Type B pancreatic cell (in vitro differentiated cells): ENCODE data around the gene CASKIN1. TPM values are rescaled to one million over a fixed set of nuclear protein-coding genes. Genes with fewer than 3 reads are reported as not detected.

ENCODE experiments used
- DNase-seq: peaks from one replicate; pipeline ENCODE4 v3.0.0; 2021; ENCODE audit warnings: mixed read lengths; ENCODE audit not compliant: unreplicated experiment; ENCODE audit errors: extremely low spot score
- H3K27ac Mint-ChIP-seq: 2 replicates; pipeline ENCODE4 v1.8.0; 2021; ENCODE audit warnings: mild to moderate bottlenecking, mixed read lengths
- H3K27me3 Mint-ChIP-seq: 2 replicates; pipeline ENCODE4 v1.8.0; 2021; ENCODE audit warnings: mixed read lengths
- H3K36me3 Mint-ChIP-seq: 2 replicates; pipeline ENCODE4 v1.8.0; 2021; ENCODE audit warnings: mixed read lengths
- H3K4me1 Mint-ChIP-seq: one replicate; pipeline ENCODE4 v1.8.0; 2021; ENCODE audit warnings: mixed read lengths; ENCODE audit not compliant: unreplicated experiment
- H3K4me3 Mint-ChIP-seq: 2 replicates; pipeline ENCODE4 v1.8.0; 2021; ENCODE audit warnings: mild to moderate bottlenecking, mixed read lengths
- H3K9me3 Mint-ChIP-seq: 2 replicates; pipeline ENCODE4 v1.8.0; 2021; ENCODE audit warnings: mixed read lengths
- total RNA-seq: library from RNA; stranded (reverse); gene quantifications from 2 replicates; pipeline ENCODE4 v1.2.1, GENCODE V29; 2021; ENCODE audit warnings: low replicate concordance
- TF ChIP-seq, protein P1 (sequence below): fragments of 200-600 bp; sonication (generic); conservative IDR thresholded peaks from 2 replicates; pipeline ENCODE4 v1.5.0; 2021; ENCODE audit warnings: antibody characterized with exemption, mild to moderate bottlenecking

CASKIN1 gene
- total RNA-seq, 1 donor from 2014 or later: 6.3 TPM

DNA sequence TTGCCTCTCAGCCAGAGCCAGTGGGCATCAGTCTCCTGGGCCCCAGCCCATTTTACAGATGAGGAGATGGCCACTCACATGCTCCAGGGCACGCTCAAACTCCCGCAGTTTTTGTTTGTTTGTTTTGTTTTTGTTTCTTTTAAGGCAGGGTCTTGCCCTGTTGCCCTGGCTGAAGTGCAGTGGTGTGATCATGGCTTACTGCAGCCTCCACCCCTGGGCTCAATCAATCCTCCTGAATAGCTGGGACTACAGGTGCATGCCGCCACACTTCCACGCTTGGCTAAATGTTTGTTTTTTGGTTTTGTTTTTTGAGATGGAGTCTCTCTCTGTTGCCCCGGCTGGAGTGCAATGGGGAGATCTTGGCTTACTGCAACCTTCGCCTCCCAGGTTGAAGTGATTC lies 30.5 kb upstream of the CASKIN1 start:
- H3K36me3 Mint-ChIP-seq: no peaks in the 10 kb centered on the region
- TF ChIP-seq, protein P1, sequence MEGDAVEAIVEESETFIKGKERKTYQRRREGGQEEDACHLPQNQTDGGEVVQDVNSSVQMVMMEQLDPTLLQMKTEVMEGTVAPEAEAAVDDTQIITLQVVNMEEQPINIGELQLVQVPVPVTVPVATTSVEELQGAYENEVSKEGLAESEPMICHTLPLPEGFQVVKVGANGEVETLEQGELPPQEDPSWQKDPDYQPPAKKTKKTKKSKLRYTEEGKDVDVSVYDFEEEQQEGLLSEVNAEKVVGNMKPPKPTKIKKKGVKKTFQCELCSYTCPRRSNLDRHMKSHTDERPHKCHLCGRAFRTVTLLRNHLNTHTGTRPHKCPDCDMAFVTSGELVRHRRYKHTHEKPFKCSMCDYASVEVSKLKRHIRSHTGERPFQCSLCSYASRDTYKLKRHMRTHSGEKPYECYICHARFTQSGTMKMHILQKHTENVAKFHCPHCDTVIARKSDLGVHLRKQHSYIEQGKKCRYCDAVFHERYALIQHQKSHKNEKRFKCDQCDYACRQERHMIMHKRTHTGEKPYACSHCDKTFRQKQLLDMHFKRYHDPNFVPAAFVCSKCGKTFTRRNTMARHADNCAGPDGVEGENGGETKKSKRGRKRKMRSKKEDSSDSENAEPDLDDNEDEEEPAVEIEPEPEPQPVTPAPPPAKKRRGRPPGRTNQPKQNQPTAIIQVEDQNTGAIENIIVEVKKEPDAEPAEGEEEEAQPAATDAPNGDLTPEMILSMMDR: no peak
- no peak for DNase-seq
- no peaks in the 10 kb centered on the region for H3K9me3 Mint-ChIP-seq
- H3K4me1 Mint-ChIP-seq: peaks cover 4% of the 10 kb centered on the region
- H3K27me3 Mint-ChIP-seq: no peaks in the 10 kb centered on the region
- peak overlapping the region; percentile 35 for H3K27ac Mint-ChIP-seq
- H3K4me3 Mint-ChIP-seq: no peak overlapping the region

DNA sequence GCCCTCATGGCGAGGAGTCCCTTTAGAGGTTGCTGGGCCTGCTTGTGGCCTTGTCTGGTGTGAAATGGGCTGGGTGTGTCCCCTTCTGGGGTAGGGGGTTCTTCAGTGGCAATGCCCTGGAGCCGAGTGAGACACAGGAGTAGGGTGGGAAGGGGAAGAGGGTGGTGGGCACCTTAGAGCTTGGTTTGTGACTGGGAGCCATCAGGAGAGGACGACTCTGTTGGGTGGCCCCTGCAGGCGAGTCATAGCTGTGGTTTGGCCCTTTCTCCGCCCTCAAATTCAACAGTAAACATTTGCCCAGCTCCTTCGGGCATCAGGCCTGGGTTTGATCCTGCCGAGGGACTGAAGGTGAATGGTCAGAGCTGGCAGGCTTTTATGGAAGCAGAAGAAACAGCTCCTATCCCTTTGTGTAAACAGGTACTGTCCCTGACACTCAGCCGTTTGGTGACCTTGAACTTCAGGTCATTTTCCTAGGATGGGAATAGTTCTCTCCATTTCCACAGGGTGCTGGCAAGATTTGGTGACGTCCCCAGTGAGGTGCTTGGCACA lies 29.9 kb upstream of the CASKIN1 start:
- Mint-ChIP-seq H3K4me1 (peaks cover 4% of the 10 kb centered on the region), H3K4me3 (peak overlapping the region; percentile 59), H3K27ac (no peak overlapping the region), H3K36me3 (no peaks in the 10 kb centered on the region), H3K9me3 (no peaks in the 10 kb centered on the region), H3K27me3 (no peaks in the 10 kb centered on the region)
- TF ChIP-seq, protein P1: no peak
- no peak for DNase-seq

DNA sequence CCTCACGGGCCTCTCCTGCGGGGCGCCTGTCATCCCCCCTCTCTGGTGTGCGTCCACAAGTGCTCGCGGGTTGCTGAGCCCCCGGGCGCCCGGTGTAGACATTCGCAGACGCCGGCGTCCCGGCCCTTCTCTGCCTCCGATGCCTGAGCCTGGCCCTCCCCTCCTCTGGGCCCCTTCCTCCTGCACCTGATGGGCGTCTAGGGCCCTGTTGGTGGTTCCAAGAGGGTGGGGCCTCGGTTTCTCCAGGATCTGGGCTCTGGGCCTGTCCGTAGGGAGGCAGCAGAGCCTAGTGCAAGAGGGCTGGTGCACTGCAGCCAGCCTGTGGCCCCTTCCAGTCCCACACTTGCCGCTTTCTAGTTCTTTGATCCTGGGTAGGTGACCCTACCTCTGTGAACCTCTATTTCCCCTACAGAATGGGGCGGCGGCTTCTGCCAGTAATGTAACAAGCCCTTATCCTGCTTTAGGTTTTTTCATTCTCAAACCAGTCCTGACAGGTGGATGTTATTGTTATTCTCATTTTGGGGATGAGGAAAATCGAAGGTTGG lies 27.6 kb upstream of the CASKIN1 start:
- DNase-seq: no peak
- Mint-ChIP-seq H3K9me3 (no peaks in the 10 kb centered on the region), H3K36me3 (no peaks in the 10 kb centered on the region), H3K4me3 (peak overlapping the region; percentile 86), H3K27ac (peak overlapping the region; percentile 59), H3K27me3 (no peaks in the 10 kb centered on the region), H3K4me1 (peaks cover 4% of the 10 kb centered on the region)
- TF ChIP-seq, protein P1: no peak

DNA sequence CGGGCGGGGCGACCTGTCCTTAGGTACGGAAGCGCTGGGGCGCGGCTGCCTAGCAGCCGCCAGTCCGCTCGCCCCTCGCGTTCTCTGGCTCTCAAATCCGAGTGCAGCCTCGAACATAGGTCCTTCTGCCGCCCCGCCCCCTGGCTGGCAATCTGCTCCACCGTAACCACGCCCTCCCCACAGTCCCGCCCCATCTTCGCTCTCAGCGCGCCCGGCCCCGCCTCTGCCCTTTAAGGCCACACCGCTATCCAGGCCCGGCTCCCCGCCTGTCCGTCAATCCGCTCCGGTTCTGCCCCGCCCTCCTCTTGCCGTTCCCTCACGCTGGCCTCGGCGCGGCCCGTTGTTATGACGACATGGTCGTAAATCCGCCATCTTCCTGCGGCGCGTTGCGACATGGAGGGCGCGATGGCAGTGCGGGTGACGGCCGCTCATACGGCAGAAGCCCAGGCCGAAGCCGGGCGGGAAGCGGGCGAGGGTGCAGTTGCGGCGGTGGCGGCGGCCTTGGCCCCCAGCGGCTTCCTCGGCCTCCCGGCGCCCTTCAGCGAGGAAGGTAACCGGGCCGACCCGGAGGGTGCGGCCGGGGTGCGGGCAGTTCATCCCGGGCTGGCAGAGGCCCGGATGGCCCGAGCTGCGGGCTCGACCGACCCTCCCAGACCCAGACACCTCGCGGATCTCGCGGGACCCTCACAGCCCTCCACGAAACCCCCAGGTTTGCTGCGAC lies 27.0 kb upstream of the CASKIN1 start, which contains the start of gene E4F1:
Gene E4F1, plus strand, starts transcription at position 371 of the 721 bp plus-strand sequence. Its CDS starts 23 bp downstream, at position 394.
- Mint-ChIP-seq H3K36me3 (no peaks in the 10 kb centered on the region), H3K4me1 (peaks cover 4% of the 10 kb centered on the region), H3K27ac (peak within 1 kb of the TSS; percentile 74), H3K4me3 (peak within 1 kb of the TSS; percentile 87), H3K9me3 (no peaks in the 10 kb centered on the region), H3K27me3 (no peaks in the 10 kb centered on the region)
- TF ChIP-seq, protein P1: no peak
- peak; percentile 100 for DNase-seq

DNA sequence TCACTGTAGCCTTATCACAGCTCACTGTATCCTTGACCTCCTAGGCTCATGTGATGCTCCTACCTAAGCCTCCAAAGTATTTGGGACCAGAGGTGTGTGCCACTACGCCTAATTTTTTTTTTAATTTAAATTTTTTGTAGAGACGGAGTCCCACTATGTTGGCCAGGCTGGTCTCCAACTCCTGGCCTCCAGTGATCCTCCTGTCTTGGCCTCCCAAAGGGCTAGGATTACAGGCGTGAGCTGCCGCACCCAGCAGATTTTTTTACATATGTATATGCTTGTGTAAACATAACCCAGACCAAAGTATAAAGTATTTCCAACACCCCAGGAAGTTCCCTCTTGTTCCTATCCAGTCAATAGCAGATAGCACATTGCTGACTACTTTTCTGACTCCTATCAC lies 19.9 kb upstream of the CASKIN1 start:
- Mint-ChIP-seq H3K4me1 (peaks cover 11% of the 10 kb centered on the region), H3K4me3 (peak overlapping the region; percentile 94), H3K36me3 (no peaks in the 10 kb centered on the region), H3K9me3 (no peaks in the 10 kb centered on the region), H3K27ac (peak overlapping the region; percentile 57), H3K27me3 (no peaks in the 10 kb centered on the region)
- TF ChIP-seq, protein P1: no peak
- DNase-seq: no peak
